Right lobe of liver (tissue), 4 donors: ENCODE results near the gene C9orf85.

Source experiments
- CTCF ChIP-seq, 4 donors: fragments of 200-600 bp in 3 of 4; fragments of 450-650 bp in 1 of 4; IDR thresholded peaks; one replicate each; pipeline versions ENCODE4 v1.5.1 to v1.8.0; 2016 to 2022; ENCODE audit warnings: antibody characterized with exemption in 4 of 4, mild to moderate bottlenecking in 2 of 4
- POLR2A ChIP-seq: fragments of 450-650 bp; IDR thresholded peaks from one replicate; pipeline ENCODE4 v1.6.1; 2017; ENCODE audit warnings: antibody characterized with exemption, mild to moderate bottlenecking
- donor health status: DM: no; HTN: no; CAD: no.
- donor health status: DM: no; HTN: no; CAD: no.
- donor health status: DM: no; HTN: yes; CAD: no.

GRCh38 chr9:71987471-71988371 lies 76.3 kb downstream of the C9orf85 start:
- TF ChIP-seq CTCF (IDR thresholded peaks at IDR 0.05) (no peak), POLR2A (no peak)
